Liver (tissue), 9 donors: Measurements from ENCODE around the gene MSMB. TPM values are rescaled to one million over a fixed set of nuclear protein-coding genes. Genes with fewer than 3 reads are reported as not detected.

Experiments
- DNase-seq: peaks from one replicate; pipeline ENCODE4 v3.0.0-alpha.2; 2017; ENCODE audit warnings: low spot score
- H3K27ac ChIP-seq, 2 donors: one replicate each; pipeline ENCODE4 v1.7.0; 2013; ENCODE audit warnings: inconsistent platforms in 2 of 2, low read length in 2 of 2, control low read depth in 1 of 2, low read depth in 1 of 2, mild to moderate bottlenecking in 1 of 2
- H3K27me3 ChIP-seq, 4 donors: one replicate each; pipeline versions ENCODE4 v1.6.1 to v1.7.0; 2013; ENCODE audit warnings: low read length in 3 of 4, inconsistent platforms in 1 of 4, mild to moderate bottlenecking in 1 of 4, moderate library complexity in 1 of 4; ENCODE audit not compliant: control insufficient read depth in 4 of 4, insufficient read depth in 4 of 4
- H3K36me3 ChIP-seq, 4 donors: one replicate each; pipeline versions ENCODE4 v1.6.1 to v1.7.0; 2013; ENCODE audit warnings: low read length in 3 of 4, mild to moderate bottlenecking in 3 of 4, low read depth in 1 of 4, moderate library complexity in 1 of 4; ENCODE audit not compliant: control insufficient read depth in 4 of 4, insufficient read depth in 3 of 4
- H3K4me1 ChIP-seq, 4 donors: one replicate each; pipeline versions ENCODE4 v1.6.1 to v1.7.0; 2013; ENCODE audit warnings: low read length in 3 of 4, mild to moderate bottlenecking in 3 of 4, moderate library complexity in 1 of 4; ENCODE audit not compliant: control insufficient read depth in 4 of 4, insufficient read depth in 4 of 4
- H3K4me3 ChIP-seq, 3 donors: one replicate each; pipeline versions ENCODE4 v1.6.1 to v1.7.0; 2013; ENCODE audit warnings: low read length in 3 of 3, control low read depth in 1 of 3, low read depth in 1 of 3, mild to moderate bottlenecking in 1 of 3
- H3K9ac ChIP-seq, 2 donors: one replicate each; pipeline ENCODE4 v1.7.0; 2013; ENCODE audit warnings: low read length in 2 of 2, mild to moderate bottlenecking in 2 of 2, moderate library complexity in 2 of 2, control low read depth in 1 of 2, low read depth in 1 of 2
- H3K9me3 ChIP-seq, 4 donors: one replicate each; pipeline versions ENCODE4 v1.6.1 to v1.7.0; 2013; ENCODE audit warnings: low read length in 3 of 4; ENCODE audit not compliant: control insufficient read depth in 4 of 4
- FOXA1 ChIP-seq: IDR thresholded peaks from 2 replicates; pipeline ENCODE4 v1.6.1; 2016; ENCODE audit warnings: antibody characterized with exemption
- FOXA2 ChIP-seq: IDR thresholded peaks from 2 replicates; pipeline ENCODE4 v1.6.1; 2016; ENCODE audit warnings: antibody characterized with exemption
- GABPA ChIP-seq, 2 donors: IDR thresholded peaks in 1 of 2; conservative IDR thresholded peaks in 1 of 2; 2 replicates each; pipeline ENCODE4 v1.6.1; 2016; ENCODE audit warnings: antibody characterized with exemption in 2 of 2, mild to moderate bottlenecking in 1 of 2, moderate library complexity in 1 of 2
- HNF4A ChIP-seq, 2 donors: conservative IDR thresholded peaks; 2 replicates each; pipeline ENCODE4 v1.6.1; 2016; ENCODE audit warnings: antibody characterized with exemption in 2 of 2, mild to moderate bottlenecking in 2 of 2
- HNF4G ChIP-seq: IDR thresholded peaks from 2 replicates; pipeline ENCODE4 v1.6.1; 2016; ENCODE audit warnings: antibody characterized with exemption
- JUND ChIP-seq, 2 donors: IDR thresholded peaks; 2 replicates each; pipeline ENCODE4 v1.6.1; 2016; ENCODE audit warnings: antibody characterized with exemption in 2 of 2
- MAX ChIP-seq: IDR thresholded peaks from 2 replicates; pipeline ENCODE4 v1.6.1; 2016; ENCODE audit warnings: antibody characterized with exemption
- NR2F2 ChIP-seq: IDR thresholded peaks from 2 replicates; pipeline ENCODE4 v1.6.1; 2016; ENCODE audit warnings: antibody characterized with exemption
- RAD21 ChIP-seq, 2 donors: IDR thresholded peaks; 2 replicates each; pipeline ENCODE4 v1.6.1; 2016; ENCODE audit warnings: antibody characterized with exemption in 2 of 2, mild to moderate bottlenecking in 2 of 2
- REST ChIP-seq: IDR thresholded peaks from 2 replicates; pipeline ENCODE4 v1.6.1; 2016; ENCODE audit warnings: antibody characterized with exemption, mild to moderate bottlenecking
- RXRA ChIP-seq, 2 donors: IDR thresholded peaks; 2 replicates each; pipeline ENCODE4 v1.6.1; 2017 to 2018; ENCODE audit warnings: antibody characterized with exemption in 2 of 2, mild to moderate bottlenecking in 1 of 2
- TAF1 ChIP-seq: conservative IDR thresholded peaks from 2 replicates; pipeline ENCODE4 v1.6.1; 2016; ENCODE audit warnings: antibody characterized with exemption, mild to moderate bottlenecking
- YY1 ChIP-seq: IDR thresholded peaks from 2 replicates; pipeline ENCODE4 v1.6.1; 2016; ENCODE audit warnings: antibody characterized with exemption, mild to moderate bottlenecking
- ZBTB33 ChIP-seq: IDR thresholded peaks from 2 replicates; pipeline ENCODE4 v1.6.1; 2016; ENCODE audit warnings: antibody characterized with exemption
- WGBS: extraction: QIAGEN DNeasy Blood & Tissue Kit; methylation state at CpG from one replicate; pipeline ENCODE4 v1.1.7; 2013; 5-methylcytosine and 5-hydroxymethylcytosine counted together
- polyA plus RNA-seq, 2 donors: library from polyadenylated mRNA; stranded (reverse) in 1 of 2; unstranded in 1 of 2; fragments of 200-250 nt in 1 of 2; fragments of >200 nt in 1 of 2; fragmentation: Nextera tagmentation in 1 of 2; extraction: Ambion mirVana in 1 of 2; gene quantifications; one replicate each; pipeline versions ENCODE4 v1.2.1 to v1.2.3, GENCODE V29; 2013 to 2015
- total RNA-seq, 2 donors: library from RNA; depleted of rRNA; stranded (reverse); fragments of >200 nt; gene quantifications; one replicate each; pipeline ENCODE4 v1.2.3, GENCODE V29; 2014
- donor health status: healthy.
- donor health status: healthy.
- donor health status: healthy.
- donor health status: healthy.
- donor health status: healthy.

MSMB gene
- total and polyA plus RNA-seq, 4 donors, result not detected

- TF ChIP-seq NR2F2 (no peak), REST (no peak), RAD21 (IDR thresholded peaks at IDR 0.05) (no peak)
Measured at GRCh38 chr10:46070749-46071148, 24.7 kb upstream of the MSMB start (continued).

GRCh38 chr10:46069771-46070463 lies 23.8 kb upstream of the MSMB start:
- Histone ChIP-seq H3K36me3 (no peaks in the 10 kb centered on the region), H3K4me3 (no peak overlapping the region), H3K9ac (no peak overlapping the region), H3K9me3 (no peaks in the 10 kb centered on the region), H3K4me1 (no peaks in the 10 kb centered on the region), H3K27ac (no peak overlapping the region), H3K27me3 (no peaks in the 10 kb centered on the region)
- TF ChIP-seq YY1 (no peak), ZBTB33 (no peak), MAX (no peak), HNF4A (conservative IDR thresholded peaks at IDR 0.05) (no peak), REST (no peak), RAD21 (IDR thresholded peaks at IDR 0.05) (no peak), FOXA1 (no peak), JUND (IDR thresholded peaks at IDR 0.05) (no peak), GABPA (IDR thresholded peaks at IDR 0.05 in 1 of 2, conservative IDR thresholded peaks at IDR 0.05 in 1 of 2) (no peak), TAF1 (no peak), HNF4G (no peak), FOXA2 (no peak), RXRA (IDR thresholded peaks at IDR 0.05) (no peak)
- WGBS, result 77% methylated on average over 6 of the region's 6 CpGs
- no peak for DNase-seq
